GM13977 (cell line): ENCODE results near the gene IL17RE.

Experiments
- DNase-seq: peaks from one replicate; pipeline ENCODE4 v3.0.0; 2012; ENCODE audit warnings: low spot score
- CTCF ChIP-seq: IDR thresholded peaks from 2 replicates; pipeline ENCODE4 v1.5.1; 2012; ENCODE audit warnings: mild to moderate bottlenecking, control low read depth; ENCODE audit not compliant: insufficient read depth; ENCODE audit errors: extremely low read depth, missing control alignments
- in situ Hi-C: fragments of 300-500 bp; cut with MboI; formaldehyde crosslinking; loops from one replicate; pipeline ENCODE4 v1.12.0; 2022; ENCODE audit warnings: low sequenced_read_pairs, low pct_unique_long_range_greater_than_20kb, mixed read lengths, inconsistent platforms; ENCODE audit not compliant: unreplicated experiment

IL17RE gene

GRCh38 chr3:9908286-9908685, 5.6 kb downstream of the IL17RE start:
- in situ Hi-C loops = no loop called here
- no peak for TF ChIP-seq CTCF
- DNase-seq = no peak

- DNase-seq = no peak
- in situ Hi-C loops = no loop called here
- no peak for TF ChIP-seq CTCF
These were observed 6.8 kb downstream of the IL17RE start for GRCh38 chr3:9909221-9910013.

- in situ Hi-C loops = no loop called here
- TF ChIP-seq CTCF = no peak
- no peak for DNase-seq
These were observed 9.2 kb downstream of the IL17RE start for GRCh38 chr3:9911863-9912262.

GRCh38 chr3:9912294-9912935, 9.8 kb downstream of the IL17RE start:
- in situ Hi-C loops = no loop called here
- no peak for DNase-seq
- TF ChIP-seq CTCF = no peak

GRCh38 chr3:9913601-9914000, 11.0 kb downstream of the IL17RE start:
- DNase-seq = no peak
- in situ Hi-C loops = no loop called here
- TF ChIP-seq CTCF = no peak

GRCh38 chr3:9914011-9914410, 11.4 kb downstream of the IL17RE start:
- in situ Hi-C loops = no loop called here
- TF ChIP-seq CTCF = no peak
- DNase-seq = no peak
